Measurements from ENCODE around the gene LDLR. TPM values are rescaled to one million over a fixed set of nuclear protein-coding genes. Genes with fewer than 3 reads are reported as not detected.

The LDLR gene
- total and polyA plus RNA-seq, 2 of the 4 experiments (the other 2 are of a cell fraction), result 45.2 to 53.8 TPM

GRCh38 chr19:11115042-11115441 is 25.8 kb downstream of the LDLR start:
- Histone ChIP-seq H2BK120ac (ENCODE audit: low read depth, low read length) (no peak overlapping the region), H3K56ac (ENCODE audit: extremely low read depth, insufficient read depth, low read length) (no peak overlapping the region), H2AFZ (replicated peaks; ENCODE audit: low read length, poor library complexity) (no peak overlapping the region), H3K9ac (ENCODE audit: low read depth, low read length) (no peak overlapping the region), H3K27ac (ENCODE audit: insufficient read depth, low read length) (no peak overlapping the region), H3K4me3 (ENCODE audit: insufficient read depth, low read depth, low read length) (no peak overlapping the region), H3K27me3 (ENCODE audit: control insufficient read depth, insufficient read depth, low read length) (no peaks in the 10 kb centered on the region), H4K5ac (ENCODE audit: low read depth, low read length) (no peak overlapping the region), H3K4me1 (ENCODE audit: control insufficient read depth, insufficient read depth, low read length) (no peaks in the 10 kb centered on the region), H2AK5ac (ENCODE audit: low read depth, low read length) (no peak overlapping the region), H3K9me1 (ENCODE audit: insufficient read depth, low read length) (no peaks in the 10 kb centered on the region; the same call in 1 of the 2 replicates), H2BK5ac (ENCODE audit: low read depth, low read length, poor library complexity, severe bottlenecking) (no peak overlapping the region), H2BK20ac (ENCODE audit: low read depth, low read length) (no peak overlapping the region), H4K91ac (ENCODE audit: insufficient read depth, low read depth, low read length) (no peak overlapping the region), H3K36me3 (ENCODE audit: control insufficient read depth, insufficient read depth, low read length) (peaks cover 70% of the 10 kb centered on the region), H4K20me1 (ENCODE audit: insufficient read depth, low read length) (peaks cover under 1% of the 10 kb centered on the region; the same call in 1 of the 2 replicates), H2AK9ac (replicated peaks; ENCODE audit: low read depth, low read length, poor library complexity) (no peak overlapping the region), H3K79me1 (ENCODE audit: low read depth in 1 of 2, low read length in 2 of 2) (peaks cover 0 to 20% of the 10 kb centered on the region in 2 experiments; a peak in 2 of 4 replicates), H3K23ac (ENCODE audit: low read depth, low read length) (no peak overlapping the region), H3K14ac (replicated peaks; ENCODE audit: low read depth, low read length) (no peak overlapping the region), H3K4ac (ENCODE audit: low read depth, low read length) (no peak overlapping the region), H3K18ac (ENCODE audit: low read depth, low read length) (no peak overlapping the region), H4K8ac (ENCODE audit: low read depth in 2 of 2, low read length in 2 of 2) (no peak overlapping the region), H3K4me2 (ENCODE audit: low read depth, low read length) (no peak overlapping the region), H2BK15ac (ENCODE audit: low read depth, low read length) (no peak overlapping the region), H3K9me3 (ENCODE audit: control insufficient read depth, insufficient read depth, low read length) (no peaks in the 10 kb centered on the region)
- no peak for ATAC-seq (ENCODE audit: low read depth)
- ChIA-PET POLR2A (ENCODE audit: unreplicated experiment) (no interaction called here), CTCF (no interaction called here)
- no TSS peak for BruUV-seq (replicated peaks)
- no peak for DNase-seq
- intact Hi-C loops (cut with micrococcal nuclease) (no loop called here), dilution Hi-C loops (cut with HindIII; ENCODE audit: low sequenced_read_pairs, unreplicated experiment) (no loop called here), in situ Hi-C loops (cut with MboI; ENCODE audit: low sequenced_read_pairs) (no loop called here)
- WGBS, 2 experiments (ENCODE audit: extremely low coverage in 2 of 2, insufficient read length in 1 of 2), result no CpG with 5 or more reads among the region's 5 CpGs
- TF ChIP-seq CTCF (conservative IDR thresholded peaks at IDR 0.05; ENCODE audit: low read depth, low read length), result no peak
- no peak for TF ChIP-seq SMC3 (IDR thresholded peaks at IDR 0.05; ENCODE audit: low read depth, low read length)
- no peak for TF ChIP-seq RFX5 (IDR thresholded peaks at IDR 0.05; ENCODE audit: low read depth, low read length)
- no peak for TF ChIP-seq POLR2A (IDR thresholded peaks at IDR 0.05; ENCODE audit: low read depth, low read length)
- no peak for TF ChIP-seq BHLHE40 (IDR thresholded peaks at IDR 0.05; ENCODE audit: low read depth, low read length)
- TF ChIP-seq NFE2L2 (IDR thresholded peaks at IDR 0.05; ENCODE audit: low read depth, low read length), result no peak
- TF ChIP-seq RAD21 (IDR thresholded peaks at IDR 0.05; ENCODE audit: low read length), result no peak
- TF ChIP-seq USF2 (IDR thresholded peaks at IDR 0.05; ENCODE audit: low read depth, low read length), result no peak
- no peak for TF ChIP-seq FOS (IDR thresholded peaks at IDR 0.05; ENCODE audit: low read depth, low read length)
- TF ChIP-seq MAZ (IDR thresholded peaks at IDR 0.05; ENCODE audit: borderline replicate concordance, low read depth, low read length), result no peak
